DND-41 (cell line): ENCODE results near the gene RAPGEF5.

Experiments
- CTCF ChIP-seq: IDR thresholded peaks from 2 replicates; pipeline ENCODE4 v1.5.1; 2012; ENCODE audit warnings: borderline replicate concordance, low read length, moderate library complexity, mild to moderate bottlenecking; ENCODE audit not compliant: poor library complexity, severe bottlenecking; ENCODE audit errors: extremely low read depth
- EZH2 ChIP-seq: IDR thresholded peaks from 3 replicates; pipeline ENCODE4 v1.6.1; 2012; ENCODE audit warnings: borderline replicate concordance, low read depth, mild to moderate bottlenecking, moderate library complexity, low read length, inconsistent platforms; ENCODE audit not compliant: severe bottlenecking

GRCh38 chr7:22182149-22182548, 174.8 kb downstream of the RAPGEF5 start:
- no peak for TF ChIP-seq CTCF
- TF ChIP-seq EZH2, result no peak
